ENCODE results near the gene SH3PXD2A. TPM values are rescaled to one million over a fixed set of nuclear protein-coding genes. Genes with fewer than 3 reads are reported as not detected.

Gene SH3PXD2A
- total and polyA plus RNA-seq, 9 of the 15 experiments (the other 6 are each of a cell fraction or from before 2014, with no cell fraction given): 0.41 to 9.3 (median 2.5) TPM

DNA sequence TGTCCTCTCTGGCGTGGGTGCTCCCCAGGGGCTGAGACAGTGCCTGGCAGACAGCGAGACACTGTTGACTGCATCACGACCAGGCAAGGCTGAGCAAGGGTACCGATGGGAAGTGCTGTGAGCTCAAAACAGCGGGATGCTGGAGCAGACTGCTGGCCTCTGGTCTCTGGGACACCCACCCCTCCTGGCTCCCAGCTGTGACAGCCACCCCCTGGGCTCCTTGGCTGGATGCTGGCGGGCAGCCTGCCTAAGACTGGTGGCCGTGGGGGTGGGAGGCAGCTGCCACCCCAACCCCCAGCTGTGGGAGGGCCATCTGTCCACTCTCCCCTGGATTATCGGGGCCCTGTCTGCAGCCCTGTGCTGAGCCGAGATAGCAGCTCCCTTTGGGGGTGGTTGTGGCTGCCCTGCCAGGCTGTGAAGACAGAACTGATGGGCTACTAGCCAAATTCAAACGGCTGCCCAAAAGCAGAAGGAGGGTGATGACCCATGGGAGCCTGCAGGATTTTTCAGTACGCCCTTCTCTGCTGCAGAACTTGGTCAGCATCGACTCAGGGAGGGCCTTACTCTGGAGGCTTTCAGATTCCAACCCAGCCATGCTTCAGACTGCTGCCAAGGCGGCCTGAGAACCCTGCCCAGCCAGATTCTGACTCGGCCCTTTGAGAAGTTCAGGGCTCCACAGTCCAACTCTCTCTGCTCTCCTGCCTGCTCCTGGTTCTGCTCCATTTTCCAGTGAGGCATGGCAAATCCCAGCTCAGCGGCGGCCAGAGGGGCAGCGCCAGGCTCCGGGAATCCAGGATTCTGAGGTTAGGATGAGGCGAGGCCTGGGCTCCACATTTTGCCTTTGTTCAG, 236.6 kb downstream of the SH3PXD2A start (continued):
- TF ChIP-seq ZZZ3 (IDR thresholded peaks at IDR 0.05) (no peak), L3MBTL2 (IDR thresholded peaks at IDR 0.05) (no peak), ZNF830 (CRISPR knock-in tag; IDR thresholded peaks at IDR 0.05) (no peak), HEY1 (CRISPR knock-in tag; IDR thresholded peaks at IDR 0.05; ENCODE audit: borderline replicate concordance) (no peak), RAD21 (CRISPR knock-in tag; conservative IDR thresholded peaks at IDR 0.05 in 1 of 2, IDR thresholded peaks at IDR 0.05 in 1 of 2) (no peak; a peak in 1 of 4 replicates), HDAC3 (IDR thresholded peaks at IDR 0.05; ENCODE audit: borderline replicate concordance, partially characterized antibody) (no peak), ZNF140 (CRISPR knock-in tag; IDR thresholded peaks at IDR 0.05) (no peak), GATA2 (CRISPR knock-in tag; IDR thresholded peaks at IDR 0.05) (peak; percentile 96), ZNF324 (CRISPR knock-in tag; IDR thresholded peaks at IDR 0.05) (no peak), KDM5B (IDR thresholded peaks at IDR 0.05; ENCODE audit: insufficient replicate concordance, low read depth, low read length) (peak; percentile 48), ZNF143 (CRISPR knock-in tag; IDR thresholded peaks at IDR 0.05) (no peak)
- TF ChIP-seq, protein P1, sequence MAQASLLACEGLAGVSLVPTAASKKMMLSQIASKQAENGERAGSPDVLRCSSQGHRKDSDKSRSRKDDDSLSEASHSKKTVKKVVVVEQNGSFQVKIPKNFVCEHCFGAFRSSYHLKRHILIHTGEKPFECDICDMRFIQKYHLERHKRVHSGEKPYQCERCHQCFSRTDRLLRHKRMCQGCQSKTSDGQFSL (CRISPR knock-in tag; IDR thresholded peaks at IDR 0.05): no peak
- TF ChIP-seq, protein P1 (tag; IDR thresholded peaks at IDR 0.05): peak in 1 of 2 experiments; percentile 36; a peak in 2 of 4 replicates
- TF ChIP-seq, protein P2, sequence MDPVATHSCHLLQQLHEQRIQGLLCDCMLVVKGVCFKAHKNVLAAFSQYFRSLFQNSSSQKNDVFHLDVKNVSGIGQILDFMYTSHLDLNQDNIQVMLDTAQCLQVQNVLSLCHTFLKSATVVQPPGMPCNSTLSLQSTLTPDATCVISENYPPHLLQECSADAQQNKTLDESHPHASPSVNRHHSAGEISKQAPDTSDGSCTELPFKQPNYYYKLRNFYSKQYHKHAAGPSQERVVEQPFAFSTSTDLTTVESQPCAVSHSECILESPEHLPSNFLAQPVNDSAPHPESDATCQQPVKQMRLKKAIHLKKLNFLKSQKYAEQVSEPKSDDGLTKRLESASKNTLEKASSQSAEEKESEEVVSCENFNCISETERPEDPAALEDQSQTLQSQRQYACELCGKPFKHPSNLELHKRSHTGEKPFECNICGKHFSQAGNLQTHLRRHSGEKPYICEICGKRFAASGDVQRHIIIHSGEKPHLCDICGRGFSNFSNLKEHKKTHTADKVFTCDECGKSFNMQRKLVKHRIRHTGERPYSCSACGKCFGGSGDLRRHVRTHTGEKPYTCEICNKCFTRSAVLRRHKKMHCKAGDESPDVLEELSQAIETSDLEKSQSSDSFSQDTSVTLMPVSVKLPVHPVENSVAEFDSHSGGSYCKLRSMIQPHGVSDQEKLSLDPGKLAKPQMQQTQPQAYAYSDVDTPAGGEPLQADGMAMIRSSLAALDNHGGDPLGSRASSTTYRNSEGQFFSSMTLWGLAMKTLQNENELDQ (CRISPR knock-in tag; IDR thresholded peaks at IDR 0.05; ENCODE audit: borderline replicate concordance): no peak
- TF ChIP-seq, protein P3, sequence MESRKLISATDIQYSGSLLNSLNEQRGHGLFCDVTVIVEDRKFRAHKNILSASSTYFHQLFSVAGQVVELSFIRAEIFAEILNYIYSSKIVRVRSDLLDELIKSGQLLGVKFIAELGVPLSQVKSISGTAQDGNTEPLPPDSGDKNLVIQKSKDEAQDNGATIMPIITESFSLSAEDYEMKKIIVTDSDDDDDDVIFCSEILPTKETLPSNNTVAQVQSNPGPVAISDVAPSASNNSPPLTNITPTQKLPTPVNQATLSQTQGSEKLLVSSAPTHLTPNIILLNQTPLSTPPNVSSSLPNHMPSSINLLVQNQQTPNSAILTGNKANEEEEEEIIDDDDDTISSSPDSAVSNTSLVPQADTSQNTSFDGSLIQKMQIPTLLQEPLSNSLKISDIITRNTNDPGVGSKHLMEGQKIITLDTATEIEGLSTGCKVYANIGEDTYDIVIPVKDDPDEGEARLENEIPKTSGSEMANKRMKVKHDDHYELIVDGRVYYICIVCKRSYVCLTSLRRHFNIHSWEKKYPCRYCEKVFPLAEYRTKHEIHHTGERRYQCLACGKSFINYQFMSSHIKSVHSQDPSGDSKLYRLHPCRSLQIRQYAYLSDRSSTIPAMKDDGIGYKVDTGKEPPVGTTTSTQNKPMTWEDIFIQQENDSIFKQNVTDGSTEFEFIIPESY (CRISPR knock-in tag; IDR thresholded peaks at IDR 0.05): no peak
- TF ChIP-seq, protein P4, sequence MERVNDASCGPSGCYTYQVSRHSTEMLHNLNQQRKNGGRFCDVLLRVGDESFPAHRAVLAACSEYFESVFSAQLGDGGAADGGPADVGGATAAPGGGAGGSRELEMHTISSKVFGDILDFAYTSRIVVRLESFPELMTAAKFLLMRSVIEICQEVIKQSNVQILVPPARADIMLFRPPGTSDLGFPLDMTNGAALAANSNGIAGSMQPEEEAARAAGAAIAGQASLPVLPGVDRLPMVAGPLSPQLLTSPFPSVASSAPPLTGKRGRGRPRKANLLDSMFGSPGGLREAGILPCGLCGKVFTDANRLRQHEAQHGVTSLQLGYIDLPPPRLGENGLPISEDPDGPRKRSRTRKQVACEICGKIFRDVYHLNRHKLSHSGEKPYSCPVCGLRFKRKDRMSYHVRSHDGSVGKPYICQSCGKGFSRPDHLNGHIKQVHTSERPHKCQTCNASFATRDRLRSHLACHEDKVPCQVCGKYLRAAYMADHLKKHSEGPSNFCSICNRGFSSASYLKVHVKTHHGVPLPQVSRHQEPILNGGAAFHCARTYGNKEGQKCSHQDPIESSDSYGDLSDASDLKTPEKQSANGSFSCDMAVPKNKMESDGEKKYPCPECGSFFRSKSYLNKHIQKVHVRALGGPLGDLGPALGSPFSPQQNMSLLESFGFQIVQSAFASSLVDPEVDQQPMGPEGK (CRISPR knock-in tag; IDR thresholded peaks at IDR 0.05; ENCODE audit: borderline replicate concordance): no peak
- TF ChIP-seq, protein P5, sequence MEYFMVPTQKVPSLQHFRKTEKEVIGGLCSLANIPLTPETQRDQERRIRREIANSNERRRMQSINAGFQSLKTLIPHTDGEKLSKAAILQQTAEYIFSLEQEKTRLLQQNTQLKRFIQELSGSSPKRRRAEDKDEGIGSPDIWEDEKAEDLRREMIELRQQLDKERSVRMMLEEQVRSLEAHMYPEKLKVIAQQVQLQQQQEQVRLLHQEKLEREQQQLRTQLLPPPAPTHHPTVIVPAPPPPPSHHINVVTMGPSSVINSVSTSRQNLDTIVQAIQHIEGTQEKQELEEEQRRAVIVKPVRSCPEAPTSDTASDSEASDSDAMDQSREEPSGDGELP (CRISPR knock-in tag; IDR thresholded peaks at IDR 0.05; ENCODE audit: borderline replicate concordance): peak; percentile 95

All from K562 (cell line).